Thyroid gland (tissue), 4 donors: ENCODE data around the gene GFM2. TPM values are rescaled to one million over a fixed set of nuclear protein-coding genes. Genes with fewer than 3 reads are reported as not detected.
"Not testable (repeated sequence)": the region's sequence is repeated elsewhere in the genome, so short reads cannot be mapped to it uniquely, and the experiment has no call there.

ENCODE experiments used
- DNase-seq, 2 donors: peaks; one replicate each; pipeline ENCODE4 v3.0.0-alpha.2; 2019
- H3K27ac ChIP-seq, 3 donors: fragments of 200-600 bp; sonication (generic); 1 replicate in 2 of 3; 2 replicates in 1 of 3; pipeline ENCODE4 v1.5.1; 2016 to 2019; ENCODE audit warnings: mild to moderate bottlenecking in 1 of 3, moderate library complexity in 1 of 3
- H3K27me3 ChIP-seq: fragments of 200-600 bp; sonication (generic); one replicate; pipeline ENCODE4 v1.5.1; 2019
- H3K36me3 ChIP-seq, 2 donors: fragments of 200-600 bp; sonication (generic); one replicate each; pipeline ENCODE4 v1.5.1; 2016 to 2019
- H3K4me1 ChIP-seq, 2 donors: fragments of 200-600 bp; sonication (generic); one replicate each; pipeline ENCODE4 v1.5.1; 2017 to 2019
- H3K4me3 ChIP-seq, 3 donors: fragments of 200-600 bp; sonication (generic); replicated peaks in 1 of 3; 1 replicate in 2 of 3; 2 replicates in 1 of 3; pipeline ENCODE4 v1.5.1; 2016; ENCODE audit warnings: mild to moderate bottlenecking in 1 of 3
- H3K9me3 ChIP-seq: fragments of 200-600 bp; sonication (generic); one replicate; pipeline ENCODE4 v1.5.1; 2017
- CTCF ChIP-seq, 6 experiments: fragments of 200-600 bp in 3 of 6; fragments of 450-650 bp in 3 of 6; sonication (generic) in 3 of 6; IDR thresholded peaks; one replicate each; pipeline ENCODE4 v1.5.1; 2016 to 2019; ENCODE audit warnings: antibody characterized with exemption in 6 of 6, mild to moderate bottlenecking in 2 of 6, inconsistent platforms in 1 of 6, moderate library complexity in 1 of 6
- POLR2A ChIP-seq, 2 donors: fragments of 450-650 bp; IDR thresholded peaks; one replicate each; pipeline ENCODE4 v1.6.1; 2017; ENCODE audit warnings: antibody characterized with exemption in 2 of 2, mild to moderate bottlenecking in 2 of 2, moderate library complexity in 1 of 2
- WGBS, 2 donors: methylation state at CpG; one replicate each; pipeline ENCODE4 v1.1.5; 2017; 5-methylcytosine and 5-hydroxymethylcytosine counted together
- intact Hi-C: fragments of 100-400 bp; cut with DNase I; formaldehyde crosslinking; loops from one replicate; pipeline ENCODE4 v1.15.1; 2023
- total RNA-seq, 4 donors: library from RNA; depleted of rRNA; stranded (reverse); fragments of >200 nt; gene quantifications; one replicate each; pipeline ENCODE4 v1.2.3, GENCODE V29; 2016

GFM2 gene
- total RNA-seq, 4 donors from 2014 or later, result 26.5 to 49.0 (median 32.8) TPM

GRCh38 chr5:74763504-74763903 lies 3.4 kb downstream of the GFM2 start:
- no peak overlapping the region for H3K27ac ChIP-seq
- intact Hi-C loops, result no loop called here
- DNase-seq, result no peak
- no peaks in the 10 kb centered on the region for H3K9me3 ChIP-seq
- no peak for TF ChIP-seq CTCF (IDR thresholded peaks at IDR 0.05)
- no peak for TF ChIP-seq POLR2A (IDR thresholded peaks at IDR 0.05)
- H3K36me3 ChIP-seq, result peaks cover 3 to 5% of the 10 kb centered on the region in 2 donors
- H3K4me3 ChIP-seq, result no peak overlapping the region
- no peaks in the 10 kb centered on the region for H3K27me3 ChIP-seq
- H3K4me1 ChIP-seq, result peaks cover 19 to 25% of the 10 kb centered on the region in 2 donors

GRCh38 chr5:74762599-74762998 lies 4.3 kb downstream of the GFM2 start:
- no peak for TF ChIP-seq CTCF (IDR thresholded peaks at IDR 0.05)
- no peak for TF ChIP-seq POLR2A (IDR thresholded peaks at IDR 0.05)
- H3K36me3 ChIP-seq, result peaks cover 8 to 11% of the 10 kb centered on the region in 2 donors
- no peaks in the 10 kb centered on the region for H3K27me3 ChIP-seq
- peaks cover 12 to 17% of the 10 kb centered on the region in 2 donors for H3K4me1 ChIP-seq
- intact Hi-C loops, result no loop called here
- DNase-seq, result no peak
- H3K27ac ChIP-seq, result no peak overlapping the region
- 96 to 97% methylated on average over 2 of the region's 2 CpGs for WGBS, 2 donors
- H3K9me3 ChIP-seq, result no peaks in the 10 kb centered on the region
- H3K4me3 ChIP-seq, result no peak overlapping the region

- TF ChIP-seq POLR2A (IDR thresholded peaks at IDR 0.05) (no peak), CTCF (IDR thresholded peaks at IDR 0.05) (no peak)
- no peaks in the 10 kb centered on the region for H3K9me3 ChIP-seq
- no peak overlapping the region for H3K4me3 ChIP-seq
- WGBS, 2 donors, result 88 to 93% methylated on average over 1 of the region's 1 CpG
- DNase-seq, result no peak
- H3K4me1 ChIP-seq, result peaks cover 11 to 17% of the 10 kb centered on the region in 2 donors
- intact Hi-C loops, result no loop called here
- no peaks in the 10 kb centered on the region for H3K27me3 ChIP-seq
- peaks cover 14 to 21% of the 10 kb centered on the region in 2 donors for H3K36me3 ChIP-seq
- H3K27ac ChIP-seq, result no peak overlapping the region
Observed at GRCh38 chr5:74761241-74761640, 5.7 kb downstream of the GFM2 start.

- peaks cover 23 to 29% of the 10 kb centered on the region in 2 donors for H3K36me3 ChIP-seq
- 96 to 97% methylated on average over 4 of the region's 4 CpGs for WGBS, 2 donors
- intact Hi-C loops, result not testable (repeated sequence)
Observed at GRCh38 chr5:74748742-74749141, 18.2 kb downstream of the GFM2 start.

GRCh38 chr5:74738406-74738805 lies 28.5 kb downstream of the GFM2 start:
- Histone ChIP-seq H3K27ac (no peak overlapping the region), H3K4me1 (no peaks in the 10 kb centered on the region), H3K4me3 (no peak overlapping the region), H3K27me3 (no peaks in the 10 kb centered on the region), H3K9me3 (no peaks in the 10 kb centered on the region), H3K36me3 (peaks cover 0 to 13% of the 10 kb centered on the region in 2 donors)
- DNase-seq, result no peak
- intact Hi-C loops, result no loop called here
- WGBS, 2 donors, result 98% methylated on average over 4 of the region's 4 CpGs
- TF ChIP-seq CTCF (IDR thresholded peaks at IDR 0.05), result no peak
- TF ChIP-seq POLR2A (IDR thresholded peaks at IDR 0.05), result no peak

More at GRCh38 chr5:74748742-74749141, 18.2 kb downstream of the GFM2 start:
- H3K9me3 ChIP-seq, H3K27ac ChIP-seq, DNase-seq, H3K27me3 ChIP-seq, H3K4me3 ChIP-seq, H3K4me1 ChIP-seq: not testable (repeated sequence)

GRCh38 chr5:74736759-74737158 lies 30.2 kb downstream of the GFM2 start:
- no peaks in the 10 kb centered on the region for H3K27me3 ChIP-seq
- H3K36me3 ChIP-seq, result peaks cover 0 to 17% of the 10 kb centered on the region in 2 donors
- intact Hi-C loops, result no loop called here
- H3K27ac ChIP-seq, result no peak overlapping the region
- no peak for TF ChIP-seq POLR2A (IDR thresholded peaks at IDR 0.05)
- TF ChIP-seq CTCF (IDR thresholded peaks at IDR 0.05), result no peak
- H3K4me1 ChIP-seq, result no peaks in the 10 kb centered on the region
- no peak for DNase-seq
- WGBS, 2 donors, result 87 to 93% methylated on average over 6 of the region's 6 CpGs
- no peak overlapping the region for H3K4me3 ChIP-seq
- no peaks in the 10 kb centered on the region for H3K9me3 ChIP-seq
